Measurements from ENCODE around the gene ATP6V0C.
"Not testable (repeated sequence)": the region's sequence is repeated elsewhere in the genome, so short reads cannot be mapped to it uniquely, and the experiment has no call there.

Gene ATP6V0C

DNA sequence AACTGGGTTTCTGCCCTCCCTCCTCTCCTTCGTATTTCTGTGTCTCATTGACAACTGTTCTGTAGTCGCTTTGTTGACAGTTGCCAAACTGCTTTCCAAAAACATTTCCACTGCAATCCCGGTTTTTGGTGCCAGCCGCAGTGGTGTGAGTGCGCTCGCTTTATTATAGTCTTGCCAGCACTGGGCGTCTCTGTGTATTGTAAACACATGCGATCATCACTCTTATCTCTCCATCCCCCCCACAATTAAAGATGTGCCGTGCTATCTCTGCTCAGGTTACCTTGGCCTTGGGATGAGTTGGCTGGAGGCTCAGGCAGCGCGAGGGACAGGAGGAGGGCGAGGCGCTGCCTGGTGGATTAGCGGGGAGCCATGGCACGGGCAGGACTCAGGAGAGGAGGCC lies 43.4 kb downstream of the ATP6V0C start:
- H3K4me1 ChIP-seq (ENCODE audit: control insufficient read depth, low read length); H3K27ac ChIP-seq (ENCODE audit: low read depth, low read length); H3K36me3 ChIP-seq (ENCODE audit: control insufficient read depth, low read length); H3F3A ChIP-seq (ENCODE audit: control insufficient read depth, insufficient read depth); H3K9me3 ChIP-seq (ENCODE audit: control insufficient read depth, insufficient read depth, low read length); H3K4me2 ChIP-seq (ENCODE audit: low read length); H3K79me2 ChIP-seq (ENCODE audit: control insufficient read depth, low read length); H3K9me2 ChIP-seq (replicated peaks; ENCODE audit: control insufficient read depth, low read length); H4K20me1 ChIP-seq (ENCODE audit: control insufficient read depth, insufficient read depth, low read depth, low read length); H3K4me3 ChIP-seq (ENCODE audit: low read length); H3K27me3 ChIP-seq (ENCODE audit: control insufficient read depth, low read length): not testable (repeated sequence)

DNA sequence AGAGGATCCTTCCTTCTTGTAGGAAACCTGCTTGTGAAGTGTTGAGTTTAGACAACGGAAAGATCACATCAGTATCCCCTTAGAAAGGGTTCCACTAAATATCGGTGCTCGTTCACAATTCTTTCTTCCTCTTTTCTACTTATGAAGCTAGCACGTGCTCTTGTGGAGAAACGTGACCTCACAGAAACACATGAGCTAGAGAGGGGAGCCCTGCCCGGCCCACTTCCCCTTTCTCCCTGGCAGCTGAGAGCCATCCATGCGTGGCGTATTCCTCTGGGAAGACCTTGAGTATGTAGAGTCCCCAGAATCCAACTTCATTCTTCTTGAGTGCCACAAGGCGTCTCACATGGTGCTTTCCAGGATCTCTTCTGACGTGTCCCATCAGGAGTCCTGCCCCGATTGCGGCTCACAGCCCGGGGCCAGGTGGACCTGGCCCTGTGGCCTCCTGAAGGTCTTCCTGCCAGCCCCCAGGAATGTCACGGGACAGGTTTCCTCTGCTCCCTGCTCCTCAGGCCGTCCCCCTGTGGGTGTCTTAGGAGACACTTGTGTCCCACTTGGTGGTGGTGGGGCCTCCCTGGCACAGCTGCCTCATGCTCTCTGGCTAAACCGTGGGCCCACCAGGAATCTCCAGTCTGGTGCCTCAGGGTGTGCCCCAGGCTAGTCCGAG lies 46.5 kb downstream of the ATP6V0C start:
- Histone ChIP-seq H3K27ac (ENCODE audit: low read depth, low read length) (peak overlapping the region; percentile 46), H3K4me2 (ENCODE audit: low read length) (peak overlapping the region; percentile 34; the same call in 1 of the 2 replicates)
- H3K79me2 ChIP-seq (ENCODE audit: control insufficient read depth, low read length); H3K27me3 ChIP-seq (ENCODE audit: control insufficient read depth, low read length); H3K9me3 ChIP-seq (ENCODE audit: control insufficient read depth, insufficient read depth, low read length); H4K20me1 ChIP-seq (ENCODE audit: control insufficient read depth, insufficient read depth, low read depth, low read length); H3K9me2 ChIP-seq (replicated peaks; ENCODE audit: control insufficient read depth, low read length); H3K4me3 ChIP-seq (ENCODE audit: low read length); H3K4me1 ChIP-seq (ENCODE audit: control insufficient read depth, low read length); H3K36me3 ChIP-seq (ENCODE audit: control insufficient read depth, low read length); H3F3A ChIP-seq (ENCODE audit: control insufficient read depth, insufficient read depth): not testable (repeated sequence)

DNA sequence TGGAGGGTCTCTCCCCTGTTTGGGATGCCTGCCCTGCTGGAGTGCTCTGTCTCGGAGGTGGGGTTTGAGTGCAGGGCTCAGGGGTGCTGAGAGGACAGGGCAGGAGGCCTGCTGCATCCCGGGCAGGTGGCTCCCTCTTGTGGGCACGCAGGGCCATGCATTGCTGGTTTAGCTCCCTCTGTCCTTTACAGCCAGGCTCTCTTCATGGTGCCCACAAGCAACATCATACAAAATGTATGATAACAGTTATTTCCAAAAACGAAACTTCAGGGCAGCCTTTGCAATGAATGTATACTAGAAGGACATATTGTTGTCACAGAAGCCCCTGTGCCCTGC lies 47.0 kb downstream of the ATP6V0C start:
- not testable (repeated sequence) for H3F3A ChIP-seq (ENCODE audit: control insufficient read depth, insufficient read depth); H3K4me2 ChIP-seq (ENCODE audit: low read length); H3K9me2 ChIP-seq (replicated peaks; ENCODE audit: control insufficient read depth, low read length); H3K9me3 ChIP-seq (ENCODE audit: control insufficient read depth, insufficient read depth, low read length); H4K20me1 ChIP-seq (ENCODE audit: control insufficient read depth, insufficient read depth, low read depth, low read length); H3K36me3 ChIP-seq (ENCODE audit: control insufficient read depth, low read length); H3K4me1 ChIP-seq (ENCODE audit: control insufficient read depth, low read length); H3K79me2 ChIP-seq (ENCODE audit: control insufficient read depth, low read length); H3K27me3 ChIP-seq (ENCODE audit: control insufficient read depth, low read length); H3K4me3 ChIP-seq (ENCODE audit: low read length); H3K27ac ChIP-seq (ENCODE audit: low read depth, low read length)

DNA sequence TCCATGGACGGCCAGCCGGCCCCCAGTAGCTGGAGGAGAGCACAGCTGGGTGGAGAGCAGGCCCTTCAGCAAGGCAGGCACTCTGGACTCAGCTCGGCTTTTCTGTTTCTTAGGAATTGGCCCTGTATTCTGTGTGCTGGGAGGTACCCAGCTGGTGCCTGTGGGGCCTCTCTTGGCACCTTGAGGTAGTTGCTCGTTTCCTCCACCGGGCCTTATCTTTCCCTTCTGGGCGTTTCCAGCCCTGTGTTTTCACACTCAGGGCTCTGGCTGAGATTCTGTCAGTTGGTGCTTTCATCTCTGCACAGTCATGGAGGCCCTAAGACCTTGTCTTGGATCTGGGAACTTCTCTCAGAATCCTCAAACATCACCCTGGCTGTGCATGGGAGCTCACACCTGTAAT lies 53.8 kb downstream of the ATP6V0C start:
- H4K20me1 ChIP-seq (ENCODE audit: control insufficient read depth, insufficient read depth, low read depth, low read length); H3K27ac ChIP-seq (ENCODE audit: low read depth, low read length); H3K36me3 ChIP-seq (ENCODE audit: control insufficient read depth, low read length); H3K4me2 ChIP-seq (ENCODE audit: low read length); H3K79me2 ChIP-seq (ENCODE audit: control insufficient read depth, low read length); H3K4me1 ChIP-seq (ENCODE audit: control insufficient read depth, low read length); H3K9me3 ChIP-seq (ENCODE audit: control insufficient read depth, insufficient read depth, low read length); H3K4me3 ChIP-seq (ENCODE audit: low read length); H3F3A ChIP-seq (ENCODE audit: control insufficient read depth, insufficient read depth); H3K9me2 ChIP-seq (replicated peaks; ENCODE audit: control insufficient read depth, low read length); H3K27me3 ChIP-seq (ENCODE audit: control insufficient read depth, low read length): not testable (repeated sequence)

DNA sequence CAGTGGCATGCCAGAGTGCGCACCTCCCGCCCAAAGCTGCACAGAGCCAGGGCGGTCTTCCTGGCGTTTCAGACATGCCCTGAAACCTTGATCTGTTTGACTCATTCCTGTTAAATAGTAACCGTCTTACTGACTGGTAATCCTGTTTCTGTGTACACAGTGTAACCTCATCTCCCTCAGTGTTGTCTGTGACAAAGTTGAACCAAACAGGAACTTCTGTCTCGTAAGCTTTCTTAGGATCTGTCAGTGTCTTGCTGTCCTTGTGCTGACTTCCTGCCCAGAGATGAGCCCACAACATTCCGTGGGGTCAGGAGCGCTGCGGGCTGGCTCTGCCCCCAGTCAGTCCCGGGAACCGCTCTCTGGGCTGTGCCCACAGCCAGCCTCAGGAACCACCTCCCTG lies 54.8 kb downstream of the ATP6V0C start:
- H3K79me2 ChIP-seq (ENCODE audit: control insufficient read depth, low read length); H4K20me1 ChIP-seq (ENCODE audit: control insufficient read depth, insufficient read depth, low read depth, low read length); H3K36me3 ChIP-seq (ENCODE audit: control insufficient read depth, low read length); H3F3A ChIP-seq (ENCODE audit: control insufficient read depth, insufficient read depth); H3K4me2 ChIP-seq (ENCODE audit: low read length); H3K27ac ChIP-seq (ENCODE audit: low read depth, low read length); H3K4me1 ChIP-seq (ENCODE audit: control insufficient read depth, low read length); H3K9me2 ChIP-seq (replicated peaks; ENCODE audit: control insufficient read depth, low read length); H3K27me3 ChIP-seq (ENCODE audit: control insufficient read depth, low read length); H3K9me3 ChIP-seq (ENCODE audit: control insufficient read depth, insufficient read depth, low read length); H3K4me3 ChIP-seq (ENCODE audit: low read length): not testable (repeated sequence)

All from DOHH2 (cell line).